ENCODE data around the gene CACTIN.

- TF ChIP-seq CTCF (IDR thresholded peaks at IDR 0.05) (no peak), EP300 (IDR thresholded peaks at IDR 0.05) (no peak)
These were observed 11.9 kb upstream of the CACTIN start for GRCh38 chr19:3638208-3639193.
